Fibroblast of skin of scalp (primary cell): ENCODE measurements around the gene GPR146.
"Not testable (repeated sequence)": the region's sequence is repeated elsewhere in the genome, so short reads cannot be mapped to it uniquely, and the experiment has no call there.

Experiments used
- DNase-seq: peaks from one replicate; pipeline ENCODE4 v3.0.0-alpha.2; 2013

GPR146 gene

GRCh38 chr7:1026721-1027161 is 17.6 kb upstream of the GPR146 start:
- no peak for DNase-seq

- no peak for DNase-seq
Observed at GRCh38 chr7:1027242-1028043, 16.9 kb upstream of the GPR146 start.

GRCh38 chr7:1028044-1028770 is 16.1 kb upstream of the GPR146 start:
- DNase-seq = peak; percentile 90

- peak; percentile 94 for DNase-seq
Observed at GRCh38 chr7:1028775-1029636, 15.3 kb upstream of the GPR146 start.

- no peak for DNase-seq
Observed at GRCh38 chr7:1029637-1030443, 14.5 kb upstream of the GPR146 start.

GRCh38 chr7:1030444-1031070 is 13.8 kb upstream of the GPR146 start:
- no peak for DNase-seq

GRCh38 chr7:1031716-1032455 is 12.5 kb upstream of the GPR146 start:
- no peak for DNase-seq

GRCh38 chr7:1032536-1033181 is 11.7 kb upstream of the GPR146 start:
- no peak for DNase-seq

- DNase-seq = no peak
Observed at GRCh38 chr7:1033546-1034145, 10.7 kb upstream of the GPR146 start.

GRCh38 chr7:1034769-1035168 is 9.6 kb upstream of the GPR146 start:
- DNase-seq = not testable (repeated sequence)

- not testable (repeated sequence) for DNase-seq
Observed at GRCh38 chr7:1036164-1036928, 8.0 kb upstream of the GPR146 start.

GRCh38 chr7:1040233-1040632 is 4.1 kb upstream of the GPR146 start:
- DNase-seq = not testable (repeated sequence)

- peak; percentile 83 for DNase-seq
Observed at GRCh38 chr7:1040790-1041189, 3.6 kb upstream of the GPR146 start.

- no peak for DNase-seq
Observed at GRCh38 chr7:1041551-1042491, 2.5 kb upstream of the GPR146 start.

- no peak for DNase-seq
Observed at GRCh38 chr7:1042492-1042833, 1.9 kb upstream of the GPR146 start.

- DNase-seq = no peak
Observed at GRCh38 chr7:1043552-1044188, 676 bp upstream of the GPR146 start.
